GM23248 (cell line): ENCODE data around the gene OR51Q1. TPM values are rescaled to one million over a fixed set of nuclear protein-coding genes. Genes with fewer than 3 reads are reported as not detected.

Experiments
- DNase-seq: peaks from one replicate; pipeline ENCODE4 v3.0.0-alpha.2; 2015
- H2AFZ ChIP-seq: fragments of 200-600 bp; sonication (generic); 2 replicates; pipeline ENCODE4 v1.6.1; 2016; ENCODE audit warnings: antibody characterized with exemption
- H3F3A ChIP-seq: fragments of 200-600 bp; sonication (generic); 2 replicates; pipeline ENCODE4 v1.6.1; 2016; ENCODE audit warnings: mild to moderate bottlenecking, antibody characterized with exemption, mixed run types; ENCODE audit not compliant: insufficient read depth
- H3K27ac ChIP-seq: fragments of 200-600 bp; sonication (generic); 2 replicates; pipeline ENCODE4 v1.5.1; 2016; ENCODE audit warnings: mild to moderate bottlenecking
- H3K27me3 ChIP-seq: fragments of 200-600 bp; sonication (generic); replicated peaks from 2 replicates; pipeline ENCODE4 v1.6.1; 2016; ENCODE audit warnings: mild to moderate bottlenecking; ENCODE audit not compliant: insufficient read depth
- H3K36me3 ChIP-seq: fragments of 200-600 bp; sonication (generic); 2 replicates; pipeline ENCODE4 v1.6.1; 2016; ENCODE audit warnings: low read depth, mild to moderate bottlenecking
- H3K4me1 ChIP-seq: fragments of 200-600 bp; sonication (generic); 2 replicates; pipeline ENCODE4 v1.6.1; 2016; ENCODE audit warnings: mild to moderate bottlenecking; ENCODE audit not compliant: insufficient read depth
- H3K4me2 ChIP-seq: fragments of 200-600 bp; sonication (generic); one replicate; pipeline ENCODE4 v1.6.1; 2016; ENCODE audit warnings: mild to moderate bottlenecking; ENCODE audit not compliant: unreplicated experiment
- H3K4me3 ChIP-seq: fragments of 200-600 bp; sonication (generic); 2 replicates; pipeline ENCODE4 v1.5.1; 2016; ENCODE audit warnings: mild to moderate bottlenecking
- H3K79me2 ChIP-seq: fragments of 200-600 bp; sonication (generic); 2 replicates; pipeline ENCODE4 v1.6.1; 2016; ENCODE audit warnings: mild to moderate bottlenecking; ENCODE audit not compliant: insufficient read depth
- H3K9ac ChIP-seq: fragments of 200-600 bp; sonication (generic); 2 replicates; pipeline ENCODE4 v1.6.1; 2016; ENCODE audit warnings: mild to moderate bottlenecking
- H3K9me2 ChIP-seq: fragments of 200-600 bp; sonication (generic); 2 replicates; pipeline ENCODE4 v1.6.1; 2016; ENCODE audit warnings: mixed run types, mild to moderate bottlenecking, moderate library complexity; ENCODE audit not compliant: insufficient read depth
- H3K9me3 ChIP-seq: fragments of 200-600 bp; sonication (generic); one replicate; pipeline ENCODE4 v1.6.1; 2017; ENCODE audit warnings: low read depth
- H4K20me1 ChIP-seq: fragments of 200-600 bp; sonication (generic); 2 replicates; pipeline ENCODE4 v1.6.0; 2016; ENCODE audit not compliant: insufficient read depth
- EZH2 ChIP-seq: fragments of 200-600 bp; sonication (generic); IDR thresholded peaks from 2 replicates; pipeline ENCODE4 v1.6.1; 2018; ENCODE audit warnings: antibody characterized with exemption, mild to moderate bottlenecking; ENCODE audit not compliant: insufficient read depth, poor library complexity, severe bottlenecking
- EZH2phosphoT487 ChIP-seq: fragments of 200-600 bp; sonication (generic); IDR thresholded peaks from 2 replicates; pipeline ENCODE4 v1.6.1; 2018; ENCODE audit warnings: antibody characterized with exemption, moderate library complexity, mild to moderate bottlenecking, low read depth; ENCODE audit not compliant: insufficient read depth
- WGBS, 2 experiments: methylation state at CpG; one replicate each; pipeline ENCODE4 v1.1.6; 2015 to 2017; ENCODE audit warnings: low lambda C conversion rate in 2 of 2, low coverage in 1 of 2; ENCODE audit errors: missing lambda C conversion rate in 2 of 2; 5-methylcytosine and 5-hydroxymethylcytosine counted together
- in situ Hi-C: fragments of 300-500 bp; cut with MboI; formaldehyde crosslinking; loops from 2 replicates; pipeline ENCODE4 v1.15.0; 2020
- polyA plus RNA-seq: library from polyadenylated mRNA; unstranded; fragments of >200 nt; fragmentation: Nextera tagmentation; extraction: Ambion mirVana; gene quantifications from 2 replicates; pipeline ENCODE4 v1.2.1, GENCODE V29; 2016
- total RNA-seq: library from RNA; depleted of rRNA; stranded (reverse); fragments of >200 nt; shearing (Covaris generic); gene quantifications from 2 replicates; pipeline ENCODE4 v1.2.3, GENCODE V29; 2014; rRNA removed

OR51Q1 gene, protein sequence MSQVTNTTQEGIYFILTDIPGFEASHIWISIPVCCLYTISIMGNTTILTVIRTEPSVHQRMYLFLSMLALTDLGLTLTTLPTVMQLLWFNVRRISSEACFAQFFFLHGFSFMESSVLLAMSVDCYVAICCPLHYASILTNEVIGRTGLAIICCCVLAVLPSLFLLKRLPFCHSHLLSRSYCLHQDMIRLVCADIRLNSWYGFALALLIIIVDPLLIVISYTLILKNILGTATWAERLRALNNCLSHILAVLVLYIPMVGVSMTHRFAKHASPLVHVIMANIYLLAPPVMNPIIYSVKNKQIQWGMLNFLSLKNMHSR
- total RNA-seq, result not detected in 2 replicates
- polyA plus RNA-seq, result not detected in 2 replicates

DNA sequence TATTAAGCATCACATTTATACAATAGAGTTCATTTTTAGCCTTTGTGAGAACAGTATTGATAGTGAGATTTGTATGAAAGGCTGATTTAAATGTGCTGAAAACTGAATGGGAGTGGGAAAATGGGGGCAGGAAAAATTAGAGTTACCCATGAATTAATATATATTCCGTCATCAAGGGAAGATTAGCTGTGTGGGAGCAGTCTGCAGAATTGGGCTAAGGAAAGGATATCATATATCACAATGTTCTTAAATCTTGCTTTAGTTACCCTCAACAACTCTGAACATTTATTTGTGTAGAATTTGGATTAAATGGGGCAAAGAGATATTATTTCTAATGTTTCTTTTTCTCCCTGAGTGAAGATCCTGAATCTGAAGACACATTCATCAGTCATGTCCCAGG, at the start of gene OR51Q1:
OR51Q1 (plus strand) TSS at position 301 of the 400 bp plus-strand sequence; CDS start at position 391, 90 bp downstream.
- Histone ChIP-seq H3K27ac (no peak within 1 kb of the TSS), H3K27me3 (no peaks in the 10 kb centered on the region; the same call in 1 of the 2 replicates), H3K4me1 (no peaks in the 10 kb centered on the region), H3K4me2 (no peak within 1 kb of the TSS), H4K20me1 (no peaks in the 10 kb centered on the region), H3K79me2 (no peaks in the 10 kb centered on the region), H3K9me3 (no peaks in the 10 kb centered on the region), H3K9ac (no peak within 1 kb of the TSS), H3K4me3 (no peak within 1 kb of the TSS), H3F3A (no peaks in the 10 kb centered on the region), H3K9me2 (no peaks in the 10 kb centered on the region), H3K36me3 (no peaks in the 10 kb centered on the region), H2AFZ (no peak within 1 kb of the TSS)
- DNase-seq, result no peak
- WGBS, 2 experiments, result 36 to 47% methylated on average over 1 of the region's 1 CpG
- in situ Hi-C loops, result no loop called here
- TF ChIP-seq EZH2phosphoT487 (no peak), EZH2 (no peak)

- in situ Hi-C loops, result loop anchor here (10.0 to 25.0 kb wide), 2 partner anchors 256 to 744 kb away; partner anchors contain the start of genes OR51D1 and OR51E1
- WGBS, 2 experiments, result 74 to 75% methylated on average over 4 of the region's 4 CpGs
- TF ChIP-seq EZH2, result no peak
- TF ChIP-seq EZH2phosphoT487, result no peak
Measured at GRCh38 chr11:5380740-5381342, 41.1 kb upstream of the OR51Q1 start.

GRCh38 chr11:5383576-5383975, 38.3 kb upstream of the OR51Q1 start, which contains the start of gene OR51M1:
Gene OR51M1 (plus strand): TSS chr11:5383812. CDS start chr11:5389399, 5,587 bp downstream.
- no peaks in the 10 kb centered on the region for H3K36me3 ChIP-seq
- in situ Hi-C loops, result loop anchor here (10.0 to 25.0 kb wide), 2 partner anchors 259 to 746 kb away; partner anchors contain the start of genes OR51D1 and OR51E1
- no peaks in the 10 kb centered on the region for H3K9me3 ChIP-seq
- no peak within 1 kb of the TSS for H2AFZ ChIP-seq
- no peak within 1 kb of the TSS for H3K4me2 ChIP-seq
- no peaks in the 10 kb centered on the region for H3K9me2 ChIP-seq
- no peaks in the 10 kb centered on the region for H3K79me2 ChIP-seq
- 44 to 50% methylated on average over 1 of the region's 1 CpG for WGBS, 2 experiments
- H3K9ac ChIP-seq, result no peak within 1 kb of the TSS
- H3K27me3 ChIP-seq, result peaks cover 4% of the 10 kb centered on the region; the same call in 1 of the 2 replicates
- DNase-seq, result no peak
- no peaks in the 10 kb centered on the region for H3F3A ChIP-seq
- H4K20me1 ChIP-seq, result no peaks in the 10 kb centered on the region
- no peaks in the 10 kb centered on the region for H3K4me1 ChIP-seq
- H3K4me3 ChIP-seq, result no peak within 1 kb of the TSS
- no peak within 1 kb of the TSS for H3K27ac ChIP-seq
- TF ChIP-seq EZH2, result no peak
- no peak for TF ChIP-seq EZH2phosphoT487

More at GRCh38 chr11:5380740-5381342, 41.1 kb upstream of the OR51Q1 start:
- Histone ChIP-seq H3K9me3 (no peaks in the 10 kb centered on the region), H3K4me1 (no peaks in the 10 kb centered on the region), H3K27ac (no peak overlapping the region), H3K79me2 (no peaks in the 10 kb centered on the region), H3K4me2 (no peak overlapping the region), H3K9ac (no peak overlapping the region), H3K36me3 (no peaks in the 10 kb centered on the region), H3K4me3 (no peak overlapping the region), H3K9me2 (no peaks in the 10 kb centered on the region), H3K27me3 (no peaks in the 10 kb centered on the region), H4K20me1 (no peaks in the 10 kb centered on the region), H3F3A (no peaks in the 10 kb centered on the region), H2AFZ (peak overlapping the region; percentile 43)
- peak; percentile 77 for DNase-seq

GRCh38 chr11:5384335-5384734, 37.6 kb upstream of the OR51Q1 start:
- Histone ChIP-seq H3K4me1 (no peaks in the 10 kb centered on the region), H3K9me2 (no peaks in the 10 kb centered on the region), H3K27me3 (peaks cover 6% of the 10 kb centered on the region; the same call in 1 of the 2 replicates), H3K9ac (no peak overlapping the region), H3K36me3 (no peaks in the 10 kb centered on the region), H3K9me3 (no peaks in the 10 kb centered on the region), H3K4me2 (no peak overlapping the region), H3K4me3 (no peak overlapping the region), H3K27ac (no peak overlapping the region), H2AFZ (no peak overlapping the region), H4K20me1 (no peaks in the 10 kb centered on the region), H3F3A (no peaks in the 10 kb centered on the region), H3K79me2 (no peaks in the 10 kb centered on the region)
- in situ Hi-C loops, result loop anchor here (10.0 to 25.0 kb wide), 2 partner anchors 260 to 747 kb away; partner anchors contain the start of genes OR51D1 and OR51E1
- 25 to 45% methylated on average over 2 of the region's 2 CpGs for WGBS, 2 experiments
- no peak for TF ChIP-seq EZH2
- DNase-seq, result no peak
